Measurements from ENCODE around the gene OR5K1.

OR5K1 gene

DNA sequence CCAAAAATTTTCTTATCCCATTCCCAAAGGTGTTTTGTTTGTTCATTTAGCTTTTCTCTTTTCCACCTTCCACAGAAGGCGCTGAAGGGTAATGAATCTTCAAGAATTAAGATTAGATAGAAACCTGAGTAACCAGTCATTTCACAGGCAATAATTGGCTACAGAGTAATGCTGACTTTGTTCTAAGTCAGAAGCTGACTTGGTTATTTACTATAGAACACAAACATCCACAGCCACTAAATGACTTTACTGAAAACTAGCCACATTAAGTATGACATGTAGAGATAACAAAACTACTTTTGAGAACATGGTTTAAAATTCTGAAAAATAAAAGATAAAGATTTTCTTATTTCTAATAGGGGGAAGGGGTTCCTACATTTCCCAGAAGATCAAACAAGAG lies 51.9 kb downstream of the OR5K1 start:
- H3K4me3 ChIP-seq (ENCODE audit: low read depth in 1 of 2, low read length in 2 of 2) = no peak overlapping the region
- peaks cover 32 to 45% of the 10 kb centered on the region in 2 donors for H3K36me3 ChIP-seq (ENCODE audit: control insufficient read depth in 1 of 2, insufficient read depth in 2 of 2, low read length in 2 of 2)
- H3K4me1 ChIP-seq (ENCODE audit: control insufficient read depth in 1 of 2, insufficient read depth in 2 of 2, low read length in 2 of 2) = peaks cover 0 to 4% of the 10 kb centered on the region in 2 donors
- H3K27ac ChIP-seq (ENCODE audit: low read length) = no peak overlapping the region
- H3K9me3 ChIP-seq (ENCODE audit: control insufficient read depth in 1 of 2, low read length in 2 of 2) = no peaks in the 10 kb centered on the region
- H3K27me3 ChIP-seq (ENCODE audit: low read depth, low read length) = no peaks in the 10 kb centered on the region

DNA sequence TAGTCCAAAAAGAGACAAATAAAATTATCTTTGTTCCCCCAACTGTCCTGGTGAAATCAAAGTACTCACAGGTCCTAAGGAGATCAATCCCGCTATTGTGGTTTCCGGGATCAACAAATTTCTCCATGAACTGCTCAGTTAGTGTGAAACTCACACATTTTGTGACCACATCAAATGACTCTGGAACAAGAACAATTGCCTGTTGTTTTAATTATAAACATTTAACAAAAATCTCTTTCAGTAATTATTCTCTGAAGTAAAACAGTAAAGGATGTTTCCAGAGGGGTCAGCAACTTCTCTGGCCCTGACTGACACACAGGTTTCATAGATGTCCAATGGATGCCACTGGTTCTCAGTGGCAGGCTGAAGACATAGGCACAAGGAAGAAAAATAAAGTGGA lies 55.8 kb downstream of the OR5K1 start:
- no peaks in the 10 kb centered on the region for H3K27me3 ChIP-seq (ENCODE audit: low read depth, low read length)
- no peak overlapping the region for H3K27ac ChIP-seq (ENCODE audit: low read length)
- peaks cover 13 to 14% of the 10 kb centered on the region in 2 donors for H3K4me1 ChIP-seq (ENCODE audit: control insufficient read depth in 1 of 2, insufficient read depth in 2 of 2, low read length in 2 of 2)
- H3K9me3 ChIP-seq (ENCODE audit: control insufficient read depth in 1 of 2, low read length in 2 of 2) = no peaks in the 10 kb centered on the region
- peaks cover 36 to 42% of the 10 kb centered on the region in 2 donors for H3K36me3 ChIP-seq (ENCODE audit: control insufficient read depth in 1 of 2, insufficient read depth in 2 of 2, low read length in 2 of 2)
- no peak overlapping the region for H3K4me3 ChIP-seq (ENCODE audit: low read depth in 1 of 2, low read length in 2 of 2)

DNA sequence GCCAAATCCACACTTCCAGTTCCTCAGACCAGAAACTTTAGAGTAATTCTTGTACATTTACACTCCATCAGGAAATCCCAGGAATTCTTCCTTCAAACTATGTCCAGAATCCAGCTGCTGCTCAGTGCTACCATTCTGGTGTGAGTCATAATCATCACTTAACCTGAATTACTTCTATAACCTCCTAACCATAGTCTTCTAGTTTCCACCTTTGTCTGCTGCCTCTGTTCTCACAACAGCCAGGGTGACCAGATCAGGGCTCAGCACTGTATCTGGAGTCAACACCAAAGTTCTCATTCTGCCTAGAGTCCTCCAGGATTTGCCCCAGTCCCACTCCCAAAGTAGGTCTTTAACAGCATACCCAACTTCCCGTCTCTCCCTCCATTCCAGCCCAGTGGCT lies 56.4 kb downstream of the OR5K1 start:
- Histone ChIP-seq H3K27me3 (ENCODE audit: low read depth, low read length) (no peaks in the 10 kb centered on the region), H3K9me3 (ENCODE audit: control insufficient read depth in 1 of 2, low read length in 2 of 2) (no peaks in the 10 kb centered on the region), H3K36me3 (ENCODE audit: control insufficient read depth in 1 of 2, insufficient read depth in 2 of 2, low read length in 2 of 2) (peaks cover 36 to 42% of the 10 kb centered on the region in 2 donors), H3K4me3 (ENCODE audit: low read depth in 1 of 2, low read length in 2 of 2) (no peak overlapping the region), H3K4me1 (ENCODE audit: control insufficient read depth in 1 of 2, insufficient read depth in 2 of 2, low read length in 2 of 2) (peaks cover 13 to 14% of the 10 kb centered on the region in 2 donors), H3K27ac (ENCODE audit: low read length) (no peak overlapping the region)

DNA sequence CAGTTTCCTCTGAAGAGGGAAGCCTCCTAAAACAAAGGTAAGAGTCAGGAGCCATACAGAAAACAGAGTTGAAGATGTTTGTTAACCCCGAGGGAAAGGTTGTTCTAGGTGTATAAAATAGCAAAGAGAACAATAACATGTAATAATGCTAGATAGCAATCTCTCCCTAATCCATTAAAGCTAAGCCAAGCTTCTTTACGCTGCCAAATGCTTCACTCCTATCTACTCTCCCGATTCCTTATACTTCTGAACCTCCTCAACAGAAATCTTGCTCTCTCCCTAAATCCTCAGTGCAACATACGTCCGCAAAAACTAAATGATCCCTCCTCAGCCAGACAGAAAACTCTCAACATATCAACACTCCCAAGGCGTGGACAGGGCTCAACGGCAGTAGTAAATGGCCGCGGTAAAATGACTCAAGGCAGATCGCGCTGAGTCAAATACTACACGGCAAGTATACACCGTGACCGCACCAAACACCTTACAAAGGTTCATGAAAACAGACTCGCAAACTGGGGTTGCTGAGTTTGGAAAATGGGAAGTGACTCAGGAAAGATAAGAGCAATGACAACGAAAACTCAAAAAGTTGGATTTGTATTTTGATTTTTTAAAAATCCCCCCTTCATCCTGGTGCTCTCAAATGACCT lies 59.0 kb downstream of the OR5K1 start:
- Histone ChIP-seq H3K4me3 (ENCODE audit: low read depth in 1 of 2, low read length in 2 of 2) (peak overlapping the region; percentile 88 to 97), H3K27ac (ENCODE audit: low read length) (peak overlapping the region; percentile 92), H3K36me3 (ENCODE audit: control insufficient read depth in 1 of 2, insufficient read depth in 2 of 2, low read length in 2 of 2) (peaks cover 22 to 24% of the 10 kb centered on the region in 2 donors), H3K9me3 (ENCODE audit: control insufficient read depth in 1 of 2, low read length in 2 of 2) (no peaks in the 10 kb centered on the region), H3K4me1 (ENCODE audit: control insufficient read depth in 1 of 2, insufficient read depth in 2 of 2, low read length in 2 of 2) (peaks cover 13 to 14% of the 10 kb centered on the region in 2 donors), H3K27me3 (ENCODE audit: low read depth, low read length) (no peaks in the 10 kb centered on the region)
